HepG2 (cell line): ENCODE data around the gene LRRC8E. TPM values are rescaled to one million over a fixed set of nuclear protein-coding genes. Genes with fewer than 3 reads are reported as not detected.

Experiments used
- ATAC-seq: fragments of 200-7000 bp; cut with Tn5 transposase; 3 replicates; pipeline ENCODE4 v1.9.1; 2020; ENCODE audit warnings: mild to moderate bottlenecking, moderate library complexity
- BruUV-seq: library from RNA; stranded (reverse); fragments of 400-500 nt; replicated peaks from 2 replicates; lab custom pipeline; 2021; lab: Mats Ljungman, UMichigan
- CTCF ChIA-PET: fragments of 300-600 bp; formaldehyde crosslinking; extraction: SDS; loops from one replicate; lab custom pipeline; 2021; ENCODE audit warnings: low total read pairs, inconsistent platforms, low intra/inter-chr PET ratio; lab: Yijun Ruan, JAX
- POLR2A ChIA-PET: fragments of 350-600 bp; sonication (Branson Sonifier 250); formaldehyde crosslinking; loops from one replicate; lab custom pipeline; 2020; ENCODE audit warnings: antibody characterized with exemption, inconsistent platforms; lab: Yijun Ruan, JAX
- DNase-seq: peaks from one replicate; pipeline ENCODE4 v3.0.0-alpha.2; 2015; ENCODE audit warnings: low spot score
- FAIRE-seq: peaks from 3 replicates; lab custom pipeline; 2011; peaks lifted over from hg19 to GRCh38; lab: Jason Lieb, UNC
- H2AFZ ChIP-seq: one replicate; pipeline ENCODE4 v1.6.1; 2011; ENCODE audit warnings: low read length, inconsistent platforms
- H3K27ac ChIP-seq: fragments of 300-600 bp; 3 replicates; pipeline ENCODE4 v1.8.0; 2011; ENCODE audit warnings: mixed run types, mild to moderate bottlenecking, mixed read lengths, low read length, inconsistent platforms; ENCODE audit not compliant: insufficient read depth; ENCODE audit errors: extremely low read length
- H3K27me3 ChIP-seq, 2 experiments: fragments of 200-600 bp in 1 of 2; 2 replicates in 1 of 2; 3 replicates in 1 of 2; pipeline versions ENCODE4 v1.6.0 to v1.8.0; 2011; ENCODE audit warnings: low read length in 2 of 2, mild to moderate bottlenecking in 2 of 2, moderate library complexity in 2 of 2, inconsistent platforms in 1 of 2; ENCODE audit not compliant: insufficient read depth in 2 of 2, control insufficient read depth in 1 of 2
- H3K36me3 ChIP-seq, 2 experiments: fragments of 200-600 bp in 1 of 2; replicated peaks in 1 of 2; 2 replicates in 1 of 2; 3 replicates in 1 of 2; pipeline versions ENCODE4 v1.5.1 to v1.8.0; 2011; ENCODE audit warnings: low read length in 2 of 2, inconsistent platforms in 1 of 2; ENCODE audit not compliant: insufficient read depth in 2 of 2, control insufficient read depth in 1 of 2
- H3K4me1 ChIP-seq: 2 replicates; pipeline ENCODE4 v1.5.1; 2012; ENCODE audit warnings: low read length, inconsistent platforms; ENCODE audit not compliant: insufficient read depth
- H3K4me2 ChIP-seq: 2 replicates; pipeline ENCODE4 v1.6.0; 2011; ENCODE audit warnings: low read depth, low read length, inconsistent platforms
- H3K4me3 ChIP-seq, 3 experiments: fragments of 200-600 bp in 1 of 3; sonication (generic), shearing (Covaris generic) in 1 of 3; replicated peaks in 1 of 3; 2 replicates each; pipeline ENCODE4 v1.5.1; 2011 to 2016; ENCODE audit warnings: low read length in 3 of 3, inconsistent platforms in 2 of 3, low read depth in 2 of 3, mild to moderate bottlenecking in 2 of 3, control low read depth in 1 of 3, mixed read lengths in 1 of 3; ENCODE audit not compliant: insufficient read depth in 1 of 3
- H3K79me2 ChIP-seq: one replicate; pipeline ENCODE4 v1.6.1; 2011; ENCODE audit warnings: low read length, inconsistent platforms; ENCODE audit not compliant: insufficient read depth
- H3K9ac ChIP-seq: 2 replicates; pipeline ENCODE4 v1.6.0; 2011; ENCODE audit warnings: mild to moderate bottlenecking, low read depth, low read length, inconsistent platforms; ENCODE audit not compliant: insufficient read depth
- H3K9me3 ChIP-seq: 2 replicates; pipeline ENCODE4 v1.5.1; 2012; ENCODE audit warnings: mild to moderate bottlenecking, low read length
- H4K20me1 ChIP-seq: 2 replicates; pipeline ENCODE4 v1.6.0; 2011; ENCODE audit warnings: inconsistent platforms, mild to moderate bottlenecking, low read length, moderate library complexity; ENCODE audit not compliant: insufficient read depth
- AHR ChIP-seq: IDR thresholded peaks from 2 replicates; pipeline ENCODE4 v1.6.1; 2018; ENCODE audit warnings: missing genetic modification reagents, missing compliant biosample characterization
- CENPT ChIP-seq: sonication (generic); formaldehyde crosslinking; IDR thresholded peaks from 2 replicates; pipeline ENCODE4 v1.8.0; 2022; ENCODE audit warnings: low read depth, mild to moderate bottlenecking, moderate library complexity, missing genetic modification reagents
- CHD4 ChIP-seq: fragments of 200-600 bp; sonication (generic); IDR thresholded peaks from 2 replicates; pipeline ENCODE4 v1.7.0; 2017; ENCODE audit warnings: mild to moderate bottlenecking, low read length, borderline replicate concordance
- FOXO1 ChIP-seq: sonication (generic); formaldehyde crosslinking; IDR thresholded peaks from 2 replicates; pipeline ENCODE4 v1.4.0; 2020; ENCODE audit warnings: missing genetic modification reagents
- HNRNPL ChIP-seq: fragments of 200-400 bp; formaldehyde crosslinking; IDR thresholded peaks from 2 replicates; pipeline ENCODE4 v1.6.1; 2017; ENCODE audit warnings: mild to moderate bottlenecking, low read depth, low read length
- KLF12 ChIP-seq: sonication (generic); formaldehyde crosslinking; IDR thresholded peaks from 2 replicates; pipeline ENCODE4 v1.4.0; 2020; ENCODE audit warnings: missing genetic modification reagents, borderline replicate concordance
- KLF15 ChIP-seq: sonication (generic); formaldehyde crosslinking; IDR thresholded peaks from 2 replicates; pipeline ENCODE4 v1.8.1; 2023; ENCODE audit warnings: borderline replicate concordance, mild to moderate bottlenecking, inconsistent platforms, missing genetic modification reagents, mixed read lengths
- PLRG1 ChIP-seq: fragments of 450-650 bp; conservative IDR thresholded peaks from 2 replicates; pipeline ENCODE4 v1.6.1; 2016
- RFX5 ChIP-seq: IDR thresholded peaks from 2 replicates; pipeline ENCODE4 v1.6.1; 2011; ENCODE audit warnings: low read depth, low read length, improper control_type of control experiment
- RORA ChIP-seq: sonication (generic); formaldehyde crosslinking; IDR thresholded peaks from 2 replicates; pipeline ENCODE4 v1.5.0; 2020; ENCODE audit warnings: mild to moderate bottlenecking, missing genetic modification reagents, moderate library complexity
- SPEN ChIP-seq: sonication (generic); formaldehyde crosslinking; IDR thresholded peaks from 2 replicates; pipeline ENCODE4 v1.5.1; 2020; ENCODE audit warnings: low read depth, mild to moderate bottlenecking, missing genetic modification reagents
- XRCC5 ChIP-seq: fragments of 200-400 bp; formaldehyde crosslinking; optimal IDR thresholded peaks from 2 replicates; pipeline ENCODE3; 2017; ENCODE audit warnings: mild to moderate bottlenecking, low read length
- ZFY ChIP-seq: sonication (generic); formaldehyde crosslinking; IDR thresholded peaks from 2 replicates; pipeline ENCODE4 v1.4.0; 2020; ENCODE audit warnings: missing genetic modification reagents
- ZNF563 ChIP-seq: sonication (generic); formaldehyde crosslinking; IDR thresholded peaks from 2 replicates; pipeline ENCODE4 v1.8.0; 2022; ENCODE audit warnings: mild to moderate bottlenecking, moderate library complexity, missing genetic modification reagents
- ZNF792 ChIP-seq: IDR thresholded peaks from 2 replicates; pipeline ENCODE4 v1.6.1; 2016
- ZNF883 ChIP-seq: sonication (generic); formaldehyde crosslinking; IDR thresholded peaks from 2 replicates; pipeline ENCODE4 v1.5.1; 2020; ENCODE audit warnings: mild to moderate bottlenecking, missing genetic modification reagents; ENCODE audit errors: not compliant biosample characterization
- ZNF891 ChIP-seq: sonication (generic); formaldehyde crosslinking; IDR thresholded peaks from 2 replicates; pipeline ENCODE4 v1.5.0; 2020; ENCODE audit warnings: mild to moderate bottlenecking, missing genetic modification reagents
- WGBS: methylation state at CpG from one replicate; pipeline ENCODE4 v1.1.6; 2017; ENCODE audit warnings: low lambda C conversion rate; 5-methylcytosine and 5-hydroxymethylcytosine counted together
- in situ Hi-C: cut with HindIII; loops from 2 replicates; pipeline ENCODE4 v1.10.0; 2017; ENCODE audit warnings: low pct_unique_long_range_greater_than_20kb; ENCODE audit not compliant: extremely low pct_ligation_motif_present
- intact Hi-C: fragments of 100-400 bp; cut with micrococcal nuclease; formaldehyde crosslinking; loops from one replicate; pipeline ENCODE4 v1.10.0; 2022; ENCODE audit not compliant: unreplicated experiment
- polyA plus RNA-seq, 8 experiments: library from polyadenylated mRNA; depleted of rRNA in 3 of 8; stranded (reverse) in 7 of 8; unstranded in 1 of 8; fragments of >200 nt; fragmentation: Illumina TruSeq in 4 of 8; extraction: Trizol in 4 of 8; gene quantifications; 2 replicates each; pipeline versions ENCODE4 v1.2.1 to v1.2.3, GENCODE V29; 2011 to 2016; ENCODE audit warnings: low read depth in 4 of 8, missing spikeins in 1 of 8, mixed read lengths in 1 of 8; ENCODE audit not compliant: insufficient read depth in 1 of 8
- total RNA-seq, 5 experiments: library from RNA; depleted of rRNA; stranded (reverse); fragments of >200 nt; fragmentation: Illumina TruSeq; extraction: Trizol; gene quantifications; 2 replicates each; pipeline ENCODE4 v1.2.3, GENCODE V29; 2016; ENCODE audit warnings: low read depth in 1 of 5
- TF ChIP-seq, protein P1 (sequence below): sonication (generic); formaldehyde crosslinking; IDR thresholded peaks from 2 replicates; pipeline ENCODE4 v1.4.0; 2020; ENCODE audit warnings: mild to moderate bottlenecking, missing genetic modification reagents
- TF ChIP-seq, protein P2 (sequence below): sonication (generic); formaldehyde crosslinking; IDR thresholded peaks from 2 replicates; pipeline ENCODE4 v1.8.1; 2023; ENCODE audit warnings: mild to moderate bottlenecking, missing genetic modification reagents
- TF ChIP-seq, protein P3 (sequence below): sonication (generic); formaldehyde crosslinking; IDR thresholded peaks from 2 replicates; pipeline ENCODE4 v1.8.1; 2023; ENCODE audit warnings: mild to moderate bottlenecking, inconsistent platforms, moderate library complexity, missing genetic modification reagents, borderline replicate concordance

LRRC8E gene
- total and polyA plus RNA-seq, 2 of the 13 experiments (the other 11 are each of a cell fraction or from before 2014, with no cell fraction given): 8.0 to 10.3 TPM

DNA sequence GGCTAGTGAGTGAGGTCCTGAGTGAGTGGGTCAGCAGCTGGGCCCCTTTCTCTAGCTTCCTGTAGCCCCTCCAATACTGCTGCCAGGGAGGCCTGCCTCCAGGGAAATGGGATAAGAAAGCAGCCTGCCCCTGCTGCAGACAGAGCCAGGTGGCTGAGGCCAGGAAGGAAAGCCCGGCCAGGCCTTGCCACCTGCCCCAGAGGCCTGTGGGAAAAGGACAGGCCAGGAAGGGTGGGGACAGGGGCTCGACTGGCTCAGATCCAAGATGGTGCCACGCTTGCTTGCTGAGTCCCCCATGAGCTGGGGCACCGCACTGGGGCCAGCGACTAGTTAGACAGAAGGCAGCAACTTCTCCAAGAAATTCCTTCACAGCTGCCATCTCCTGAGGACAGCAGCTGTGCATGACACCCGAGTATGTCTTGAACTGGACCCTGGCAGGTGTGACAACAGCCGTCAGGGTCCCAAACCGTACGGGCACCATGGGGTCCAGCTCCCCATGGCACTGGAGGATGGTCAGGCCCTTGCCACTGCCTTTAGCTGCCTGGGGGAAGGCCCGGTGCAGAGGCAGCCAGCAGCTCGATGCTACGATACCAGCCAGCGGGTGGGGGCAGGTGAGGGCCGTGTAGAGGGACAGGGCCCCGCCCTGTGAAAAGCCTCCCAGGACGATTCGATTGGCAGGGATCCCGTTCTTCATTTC is 9.1 kb upstream of the LRRC8E start:
- Histone ChIP-seq H4K20me1 (no peaks in the 10 kb centered on the region), H3K27ac (no peak overlapping the region), H3K79me2 (no peaks in the 10 kb centered on the region), H3K36me3 (no peaks in the 10 kb centered on the region), H3K4me3 (peak overlapping the region in 1 of 3 experiments; percentile 43; a peak in 1 of 6 replicates), H3K9ac (0 out of 2 replicates have a peak overlapping the region, but pooled peaks have one; percentile 39), H3K27me3 (peaks cover 0 to 4% of the 10 kb centered on the region in 2 experiments; a peak in 2 of 5 replicates), H2AFZ (peak overlapping the region; percentile 27), H3K9me3 (no peaks in the 10 kb centered on the region), H3K4me1 (peaks cover 30% of the 10 kb centered on the region), H3K4me2 (peak overlapping the region; percentile 50)
- ChIA-PET POLR2A (interaction anchor here (1.0 to 1.7 kb wide), 5 partner anchors 8 to 18 kb away, joined by 3 to 5 read pairs (median 3); partner anchors contain the start of gene LRRC8E), CTCF (no interaction called here)
- 13% methylated on average over 3 of the region's 18 CpGs for WGBS
- BruUV-seq: no TSS peak
- in situ Hi-C loops (no loop called here), intact Hi-C loops (loop anchor here (10.0 kb wide), 1 partner anchor 1144 kb away; the partner anchor contains the start of genes GPR108 and TRIP10)
- FAIRE-seq (no peak), ATAC-seq (peak; percentile 66), DNase-seq (no peak)
- TF ChIP-seq KLF12 (no peak), ZNF883 (CRISPR knock-in tag) (no peak), KLF15 (CRISPR knock-in tag) (no peak), AHR (CRISPR knock-in tag) (no peak), ZFY (CRISPR knock-in tag) (peak; percentile 52; the same call in 1 of the 2 replicates), CHD4 (no peak), ZNF891 (CRISPR knock-in tag) (no peak), FOXO1 (CRISPR knock-in tag) (no peak), RFX5 (no peak), CENPT (CRISPR knock-in tag) (no peak), RORA (no peak), ZNF792 (CRISPR knock-in tag) (no peak), XRCC5 (no peak), SPEN (no peak), HNRNPL (0 out of 2 replicates have a peak, but pooled peaks have one; percentile 12), ZNF563 (CRISPR knock-in tag) (no peak), PLRG1 (no peak)
- TF ChIP-seq, protein P1, sequence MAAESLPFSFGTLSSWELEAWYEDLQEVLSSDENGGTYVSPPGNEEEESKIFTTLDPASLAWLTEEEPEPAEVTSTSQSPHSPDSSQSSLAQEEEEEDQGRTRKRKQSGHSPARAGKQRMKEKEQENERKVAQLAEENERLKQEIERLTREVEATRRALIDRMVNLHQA (CRISPR knock-in tag): no peak
- TF ChIP-seq, protein P2, sequence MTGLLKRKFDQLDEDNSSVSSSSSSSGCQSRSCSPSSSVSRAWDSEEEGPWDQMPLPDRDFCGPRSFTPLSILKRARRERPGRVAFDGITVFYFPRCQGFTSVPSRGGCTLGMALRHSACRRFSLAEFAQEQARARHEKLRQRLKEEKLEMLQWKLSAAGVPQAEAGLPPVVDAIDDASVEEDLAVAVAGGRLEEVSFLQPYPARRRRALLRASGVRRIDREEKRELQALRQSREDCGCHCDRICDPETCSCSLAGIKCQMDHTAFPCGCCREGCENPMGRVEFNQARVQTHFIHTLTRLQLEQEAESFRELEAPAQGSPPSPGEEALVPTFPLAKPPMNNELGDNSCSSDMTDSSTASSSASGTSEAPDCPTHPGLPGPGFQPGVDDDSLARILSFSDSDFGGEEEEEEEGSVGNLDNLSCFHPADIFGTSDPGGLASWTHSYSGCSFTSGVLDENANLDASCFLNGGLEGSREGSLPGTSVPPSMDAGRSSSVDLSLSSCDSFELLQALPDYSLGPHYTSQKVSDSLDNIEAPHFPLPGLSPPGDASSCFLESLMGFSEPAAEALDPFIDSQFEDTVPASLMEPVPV (CRISPR knock-in tag): no peak
- TF ChIP-seq, protein P3, sequence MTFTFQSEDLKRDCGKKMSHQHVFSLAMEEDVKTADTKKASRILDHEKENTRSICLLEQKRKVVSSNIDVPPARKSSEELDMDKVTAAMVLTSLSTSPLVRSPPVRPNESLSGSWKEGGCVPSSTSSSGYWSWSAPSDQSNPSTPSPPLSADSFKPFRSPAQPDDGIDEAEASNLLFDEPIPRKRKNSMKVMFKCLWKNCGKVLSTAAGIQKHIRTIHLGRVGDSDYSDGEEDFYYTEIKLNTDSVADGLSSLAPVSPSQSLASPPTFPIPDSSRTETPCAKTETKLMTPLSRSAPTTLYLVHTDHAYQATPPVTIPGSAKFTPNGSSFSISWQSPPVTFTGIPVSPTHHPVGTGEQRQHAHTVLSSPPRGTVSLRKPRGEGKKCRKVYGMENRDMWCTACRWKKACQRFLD (CRISPR knock-in tag): no peak
